Peyer's patch (tissue), 4 donors: ENCODE measurements around the gene SIK2.

Source experiments
- CTCF ChIP-seq, 6 experiments: fragments of 450-650 bp in 4 of 6; fragments of 200-600 bp in 2 of 6; sonication (generic) in 1 of 6; IDR thresholded peaks; one replicate each; pipeline ENCODE4 v1.5.1; 2017 to 2019; ENCODE audit warnings: antibody characterized with exemption in 6 of 6, mild to moderate bottlenecking in 3 of 6, moderate library complexity in 1 of 6
- POLR2A ChIP-seq, 2 donors: fragments of 450-650 bp; IDR thresholded peaks; one replicate each; pipeline ENCODE4 v1.5.1; 2017; ENCODE audit warnings: antibody characterized with exemption in 2 of 2, mild to moderate bottlenecking in 2 of 2, moderate library complexity in 2 of 2

GRCh38 chr11:111598148-111598547, 4.1 kb upstream of the SIK2 start:
- TF ChIP-seq CTCF (IDR thresholded peaks at IDR 0.05), result no peak
- no peak for TF ChIP-seq POLR2A (IDR thresholded peaks at IDR 0.05)
